NCI-H2227 (cell line): ENCODE measurements around the gene CLASP2.
"Not testable (repeated sequence)": the region's sequence is repeated elsewhere in the genome, so short reads cannot be mapped to it uniquely, and the experiment has no call there.

Source experiments
- DNase-seq: peaks from one replicate; lab custom pipeline; 2025; ENCODE audit not compliant: unreplicated experiment; lab: John Stamatoyannopoulos, UW

Gene CLASP2

DNA sequence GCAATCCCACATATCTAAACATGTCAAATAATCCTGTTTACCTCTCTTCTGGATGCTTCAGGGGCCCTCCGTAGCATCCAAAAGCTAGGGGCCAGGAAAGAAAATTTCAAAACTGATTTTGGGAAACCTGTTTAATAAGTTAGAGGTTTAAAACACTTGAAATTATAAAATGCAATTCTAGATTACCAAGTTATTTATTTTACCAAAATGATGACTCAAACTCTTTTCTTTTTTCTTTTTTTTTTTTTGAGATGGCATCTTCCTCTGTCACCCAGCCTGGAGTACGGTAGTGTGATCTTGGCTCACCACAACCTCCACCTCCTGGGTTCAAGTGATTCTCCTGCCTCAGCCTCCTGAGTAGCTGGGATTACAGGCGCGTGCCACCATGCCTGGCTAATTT, 258.5 kb downstream of the CLASP2 start:
- not testable (repeated sequence) for DNase-seq

DNA sequence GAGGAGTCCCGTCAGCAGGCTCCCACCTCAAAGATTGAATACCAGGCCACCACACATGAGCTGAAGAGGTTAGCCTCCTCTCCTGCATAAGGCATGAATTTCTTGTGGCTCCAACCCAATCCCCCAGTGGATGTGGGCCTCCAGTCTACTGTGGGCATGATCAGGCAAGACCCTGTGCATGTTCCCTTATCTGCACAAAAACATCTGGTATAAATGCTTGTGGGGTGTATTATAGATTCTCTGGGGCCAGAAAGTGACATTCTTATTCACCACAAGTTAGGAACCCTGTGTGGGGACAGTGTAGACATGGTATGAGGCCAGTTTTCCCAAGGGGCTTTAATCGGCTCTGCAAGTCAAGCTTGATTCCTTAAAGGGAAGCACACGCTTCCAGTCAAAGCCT, 259.6 kb downstream of the CLASP2 start:
- no peak for DNase-seq

DNA sequence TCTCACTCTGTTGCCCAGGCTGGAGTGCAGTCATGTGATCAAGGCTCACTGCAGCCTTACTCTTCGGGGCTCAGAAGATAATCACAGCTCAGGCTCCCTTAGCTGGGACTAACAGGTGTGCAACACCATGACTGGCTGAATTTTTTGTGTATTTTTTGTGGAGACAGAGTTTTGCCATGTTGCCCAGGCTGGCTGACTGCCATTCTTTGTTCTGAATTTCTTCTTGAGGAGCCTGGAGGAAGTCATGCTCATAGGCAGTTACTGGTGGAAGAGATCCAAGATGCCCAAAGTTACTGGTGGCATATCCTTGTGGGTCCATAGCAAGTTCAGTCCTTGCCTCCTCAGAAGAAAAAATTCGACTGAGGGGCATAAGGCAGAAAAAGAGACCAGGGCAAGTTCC, 261.3 kb downstream of the CLASP2 start:
- DNase-seq: no peak

- no peak for DNase-seq
Measured at GRCh38 chr3:33453331-33453761, 264.7 kb downstream of the CLASP2 start.

DNA sequence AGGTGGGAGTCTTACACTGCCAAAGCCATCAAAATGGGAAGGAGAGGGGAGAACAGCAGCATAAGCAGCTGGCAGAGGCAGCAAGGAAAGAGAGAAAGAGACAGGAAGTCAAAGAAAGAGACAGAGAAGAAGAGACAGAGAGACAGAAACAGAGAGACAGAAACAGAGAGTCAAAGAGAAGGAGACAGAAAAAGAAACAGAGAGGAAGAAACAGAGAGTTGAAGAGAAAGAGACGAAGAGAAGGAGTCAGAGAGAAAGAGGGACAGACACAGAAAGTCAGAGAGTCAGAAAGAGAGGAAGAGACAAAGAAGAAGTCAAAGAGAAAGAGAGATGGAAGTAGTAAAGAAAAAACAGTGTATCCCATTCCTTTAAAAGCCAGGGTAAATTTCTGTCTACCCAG, 266.1 kb downstream of the CLASP2 start:
- not testable (repeated sequence) for DNase-seq

DNA sequence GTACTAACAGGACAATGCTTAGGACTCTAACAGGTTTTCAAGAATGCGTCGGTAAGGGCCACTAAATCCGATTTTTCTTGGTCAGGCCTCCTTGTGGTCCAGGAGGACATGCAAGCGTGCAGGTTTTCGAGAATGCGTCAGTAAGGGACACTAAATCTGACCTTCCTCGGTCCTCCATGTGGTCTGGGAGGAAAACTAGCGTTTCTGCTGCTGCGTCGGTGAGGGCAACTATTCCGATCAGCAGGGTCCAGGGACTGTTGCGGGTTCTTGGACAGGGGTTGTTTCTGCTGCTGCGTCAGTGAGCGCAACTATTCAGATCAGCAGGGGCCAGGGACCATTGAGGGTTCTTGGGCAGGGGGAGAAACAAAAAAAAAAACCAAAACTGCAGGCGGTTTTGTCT, 270.1 kb downstream of the CLASP2 start:
- DNase-seq: no peak

GRCh38 chr3:33447256-33447625, 270.8 kb downstream of the CLASP2 start:
- not testable (repeated sequence) for DNase-seq
